Parathyroid adenoma (tissue), 2 donors: ENCODE results near the gene CD2AP.
A peak's percentile ranks its signal among the peaks of the same experiment; 100 is the strongest.

Experiments used
- H2AFZ ChIP-seq: fragments of 300-600 bp; sonication (generic); one replicate; pipeline ENCODE4 v1.7.0; 2017; ENCODE audit warnings: antibody characterized with exemption, mild to moderate bottlenecking
- H3K27ac ChIP-seq: fragments of 300-600 bp; sonication (generic); one replicate; pipeline ENCODE4 v1.7.0; 2017
- H3K27me3 ChIP-seq: fragments of 300-600 bp; sonication (generic); one replicate; pipeline ENCODE4 v1.7.0; 2017; ENCODE audit warnings: low read length; ENCODE audit not compliant: control insufficient read depth, insufficient read depth
- H3K36me3 ChIP-seq: fragments of 300-600 bp; sonication (generic); one replicate; pipeline ENCODE4 v1.7.0; 2017; ENCODE audit warnings: low read length; ENCODE audit not compliant: control insufficient read depth, insufficient read depth
- H3K4me1 ChIP-seq: fragments of 300-600 bp; sonication (generic); one replicate; pipeline ENCODE4 v1.7.0; 2017; ENCODE audit warnings: control low read depth
- H3K4me2 ChIP-seq: fragments of 300-600 bp; sonication (generic); one replicate; pipeline ENCODE4 v1.7.0; 2017; ENCODE audit warnings: low read length
- H3K4me3 ChIP-seq: fragments of 300-600 bp; sonication (generic); one replicate; pipeline ENCODE4 v1.7.0; 2017; ENCODE audit warnings: low read depth, low read length
- H3K79me2 ChIP-seq: fragments of 300-600 bp; sonication (generic); one replicate; pipeline ENCODE4 v1.7.0; 2017; ENCODE audit warnings: control low read depth
- H3K9ac ChIP-seq: fragments of 300-600 bp; sonication (generic); one replicate; pipeline ENCODE4 v1.7.0; 2017; ENCODE audit warnings: mild to moderate bottlenecking
- H3K9me3 ChIP-seq: fragments of 300-600 bp; sonication (generic); one replicate; pipeline ENCODE4 v1.7.0; 2017; ENCODE audit warnings: low read length; ENCODE audit not compliant: control insufficient read depth
- TF ChIP-seq, protein P1 (sequence below): fragments of 300-600 bp; sonication (generic); IDR thresholded peaks from one replicate; pipeline ENCODE4 v1.7.0; 2017; ENCODE audit warnings: antibody characterized with exemption, mild to moderate bottlenecking
- donor health status: primary hyperparathyroidism.

Gene CD2AP, protein sequence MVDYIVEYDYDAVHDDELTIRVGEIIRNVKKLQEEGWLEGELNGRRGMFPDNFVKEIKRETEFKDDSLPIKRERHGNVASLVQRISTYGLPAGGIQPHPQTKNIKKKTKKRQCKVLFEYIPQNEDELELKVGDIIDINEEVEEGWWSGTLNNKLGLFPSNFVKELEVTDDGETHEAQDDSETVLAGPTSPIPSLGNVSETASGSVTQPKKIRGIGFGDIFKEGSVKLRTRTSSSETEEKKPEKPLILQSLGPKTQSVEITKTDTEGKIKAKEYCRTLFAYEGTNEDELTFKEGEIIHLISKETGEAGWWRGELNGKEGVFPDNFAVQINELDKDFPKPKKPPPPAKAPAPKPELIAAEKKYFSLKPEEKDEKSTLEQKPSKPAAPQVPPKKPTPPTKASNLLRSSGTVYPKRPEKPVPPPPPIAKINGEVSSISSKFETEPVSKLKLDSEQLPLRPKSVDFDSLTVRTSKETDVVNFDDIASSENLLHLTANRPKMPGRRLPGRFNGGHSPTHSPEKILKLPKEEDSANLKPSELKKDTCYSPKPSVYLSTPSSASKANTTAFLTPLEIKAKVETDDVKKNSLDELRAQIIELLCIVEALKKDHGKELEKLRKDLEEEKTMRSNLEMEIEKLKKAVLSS

DNA sequence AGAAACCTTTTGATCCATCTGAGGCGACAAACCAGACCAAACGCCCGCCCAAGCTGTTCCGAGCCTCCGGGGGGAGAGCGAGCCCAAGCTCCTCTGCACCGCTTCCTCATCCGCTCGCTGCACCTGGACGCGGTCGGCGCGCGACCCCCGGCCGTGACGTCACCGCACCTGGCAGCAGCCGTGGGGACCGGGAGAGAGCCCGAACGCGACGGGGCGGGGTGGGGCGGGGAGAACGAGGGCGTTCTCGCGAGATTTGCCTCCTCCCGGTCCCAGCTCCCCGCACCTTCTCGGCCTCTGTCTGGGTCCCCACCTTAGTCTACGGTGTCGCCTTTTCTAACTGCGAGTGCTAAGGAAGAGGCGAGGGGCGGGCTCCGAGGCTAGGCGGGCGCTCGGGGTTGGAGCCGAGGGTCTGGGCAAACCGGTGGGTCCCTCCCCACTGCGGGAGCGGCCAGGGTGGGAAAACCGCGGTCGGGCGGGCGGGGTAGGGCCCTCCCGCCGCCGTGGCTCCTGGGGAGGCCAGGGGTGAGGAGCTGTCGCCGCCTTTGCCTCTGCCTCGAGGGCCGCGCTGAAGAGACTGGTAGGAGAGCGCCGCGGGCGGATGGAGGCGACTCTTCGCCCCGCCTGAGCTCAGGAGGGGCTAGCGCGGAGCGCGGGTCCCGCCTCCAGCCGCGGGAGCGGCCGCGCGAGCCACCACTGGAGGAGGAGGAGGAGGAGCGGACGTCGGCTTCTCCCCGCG, at the start of gene CD2AP:
CD2AP (plus strand) TSS at position 293 of the 736 bp plus-strand sequence. CDS start 456 bp downstream, outside the sequence.
- Histone ChIP-seq H3K4me2 (peak within 1 kb of the TSS; percentile 88), H3K4me3 (peak within 1 kb of the TSS; percentile 99), H3K27ac (peak within 1 kb of the TSS; percentile 97), H3K9ac (peak within 1 kb of the TSS; percentile 95), H3K27me3 (no peaks in the 10 kb centered on the region), H3K79me2 (peaks cover 8% of the 10 kb centered on the region), H3K36me3 (no peaks in the 10 kb centered on the region), H3K4me1 (no peaks in the 10 kb centered on the region), H2AFZ (peak within 1 kb of the TSS; percentile 97), H3K9me3 (no peaks in the 10 kb centered on the region)
- TF ChIP-seq, protein P1, sequence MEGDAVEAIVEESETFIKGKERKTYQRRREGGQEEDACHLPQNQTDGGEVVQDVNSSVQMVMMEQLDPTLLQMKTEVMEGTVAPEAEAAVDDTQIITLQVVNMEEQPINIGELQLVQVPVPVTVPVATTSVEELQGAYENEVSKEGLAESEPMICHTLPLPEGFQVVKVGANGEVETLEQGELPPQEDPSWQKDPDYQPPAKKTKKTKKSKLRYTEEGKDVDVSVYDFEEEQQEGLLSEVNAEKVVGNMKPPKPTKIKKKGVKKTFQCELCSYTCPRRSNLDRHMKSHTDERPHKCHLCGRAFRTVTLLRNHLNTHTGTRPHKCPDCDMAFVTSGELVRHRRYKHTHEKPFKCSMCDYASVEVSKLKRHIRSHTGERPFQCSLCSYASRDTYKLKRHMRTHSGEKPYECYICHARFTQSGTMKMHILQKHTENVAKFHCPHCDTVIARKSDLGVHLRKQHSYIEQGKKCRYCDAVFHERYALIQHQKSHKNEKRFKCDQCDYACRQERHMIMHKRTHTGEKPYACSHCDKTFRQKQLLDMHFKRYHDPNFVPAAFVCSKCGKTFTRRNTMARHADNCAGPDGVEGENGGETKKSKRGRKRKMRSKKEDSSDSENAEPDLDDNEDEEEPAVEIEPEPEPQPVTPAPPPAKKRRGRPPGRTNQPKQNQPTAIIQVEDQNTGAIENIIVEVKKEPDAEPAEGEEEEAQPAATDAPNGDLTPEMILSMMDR, result peak; percentile 27

DNA sequence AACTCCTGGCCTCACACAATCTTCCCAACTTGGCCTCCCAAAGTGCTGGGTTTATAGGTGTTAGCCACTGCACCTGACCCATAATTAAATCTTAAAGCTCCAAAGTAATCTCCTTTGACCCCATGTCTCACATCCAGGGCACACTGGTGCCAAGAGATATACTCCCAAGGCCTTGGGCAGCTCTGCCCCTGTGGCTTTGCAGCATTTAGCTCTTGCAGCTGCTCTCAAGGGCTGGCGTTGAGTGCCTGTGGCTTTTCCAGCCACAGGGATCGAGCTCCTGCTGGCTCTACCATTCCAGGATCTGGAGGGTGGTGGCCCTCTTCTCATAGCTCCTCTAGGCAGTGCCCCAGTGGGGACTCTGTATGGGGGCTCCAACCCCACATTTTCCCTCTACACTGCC, 49.3 kb upstream of the CD2AP start:
- H3K4me1 ChIP-seq, result no peaks in the 10 kb centered on the region

DNA sequence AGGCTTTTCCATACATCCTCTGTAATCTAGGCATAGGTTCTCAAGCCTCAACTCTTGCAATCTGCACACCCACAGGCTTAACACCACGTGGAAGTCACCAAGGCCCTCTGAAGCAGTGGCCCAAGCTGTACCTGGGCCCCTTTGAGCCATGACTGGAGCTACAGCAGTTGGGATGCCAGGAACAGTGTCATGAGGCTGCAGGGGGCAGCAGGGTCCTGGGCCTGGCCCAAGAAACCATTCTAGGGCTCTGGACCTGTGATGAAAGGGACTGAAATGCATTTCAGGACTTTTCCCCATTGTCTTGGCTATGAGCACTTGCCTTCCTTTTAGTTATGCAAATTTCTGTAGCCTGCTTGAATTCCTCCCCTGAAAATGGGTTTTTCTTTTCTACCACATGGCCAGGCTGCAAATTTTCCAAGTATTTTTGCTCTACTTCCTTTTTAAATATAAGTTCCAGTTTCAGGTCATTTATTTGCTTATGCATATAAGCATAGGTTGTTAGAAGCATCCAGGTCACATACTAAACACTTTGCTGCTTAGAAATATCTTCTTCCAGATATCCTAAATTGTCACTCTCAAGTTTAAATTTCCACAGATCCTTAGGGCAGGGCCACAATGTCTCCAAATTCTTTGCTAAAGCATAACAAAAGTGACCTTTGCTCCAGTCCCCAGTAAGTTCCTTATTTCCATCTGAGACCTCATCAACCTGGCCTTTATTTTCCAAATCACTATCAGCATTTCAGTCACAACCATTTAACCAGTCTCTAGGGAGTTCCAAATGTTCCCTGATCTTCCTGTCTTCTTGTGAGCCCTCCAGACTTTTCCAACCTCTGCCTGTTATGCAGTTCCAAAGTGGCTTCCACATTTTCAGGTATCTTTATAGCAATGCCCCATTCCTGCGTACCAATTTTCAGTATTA, 48.6 kb upstream of the CD2AP start:
- H3K4me1 ChIP-seq, result no peaks in the 10 kb centered on the region
- H2AFZ ChIP-seq, result no peak overlapping the region
- no peak overlapping the region for H3K4me3 ChIP-seq
- no peaks in the 10 kb centered on the region for H3K27me3 ChIP-seq
- H3K9ac ChIP-seq, result no peak overlapping the region
- TF ChIP-seq, protein P1, result no peak
- H3K9me3 ChIP-seq, result no peaks in the 10 kb centered on the region
- no peak overlapping the region for H3K4me2 ChIP-seq
- H3K36me3 ChIP-seq, result no peaks in the 10 kb centered on the region
- no peak overlapping the region for H3K27ac ChIP-seq
- no peaks in the 10 kb centered on the region for H3K79me2 ChIP-seq

More for the DNA sequence above, 49.3 kb upstream of the CD2AP start:
- Histone ChIP-seq H3K9me3 (no peaks in the 10 kb centered on the region), H3K27ac (no peak overlapping the region), H2AFZ (no peak overlapping the region), H3K79me2 (no peaks in the 10 kb centered on the region), H3K4me3 (no peak overlapping the region), H3K36me3 (no peaks in the 10 kb centered on the region), H3K4me2 (no peak overlapping the region), H3K27me3 (no peaks in the 10 kb centered on the region), H3K9ac (no peak overlapping the region)
- TF ChIP-seq, protein P1, result no peak

DNA sequence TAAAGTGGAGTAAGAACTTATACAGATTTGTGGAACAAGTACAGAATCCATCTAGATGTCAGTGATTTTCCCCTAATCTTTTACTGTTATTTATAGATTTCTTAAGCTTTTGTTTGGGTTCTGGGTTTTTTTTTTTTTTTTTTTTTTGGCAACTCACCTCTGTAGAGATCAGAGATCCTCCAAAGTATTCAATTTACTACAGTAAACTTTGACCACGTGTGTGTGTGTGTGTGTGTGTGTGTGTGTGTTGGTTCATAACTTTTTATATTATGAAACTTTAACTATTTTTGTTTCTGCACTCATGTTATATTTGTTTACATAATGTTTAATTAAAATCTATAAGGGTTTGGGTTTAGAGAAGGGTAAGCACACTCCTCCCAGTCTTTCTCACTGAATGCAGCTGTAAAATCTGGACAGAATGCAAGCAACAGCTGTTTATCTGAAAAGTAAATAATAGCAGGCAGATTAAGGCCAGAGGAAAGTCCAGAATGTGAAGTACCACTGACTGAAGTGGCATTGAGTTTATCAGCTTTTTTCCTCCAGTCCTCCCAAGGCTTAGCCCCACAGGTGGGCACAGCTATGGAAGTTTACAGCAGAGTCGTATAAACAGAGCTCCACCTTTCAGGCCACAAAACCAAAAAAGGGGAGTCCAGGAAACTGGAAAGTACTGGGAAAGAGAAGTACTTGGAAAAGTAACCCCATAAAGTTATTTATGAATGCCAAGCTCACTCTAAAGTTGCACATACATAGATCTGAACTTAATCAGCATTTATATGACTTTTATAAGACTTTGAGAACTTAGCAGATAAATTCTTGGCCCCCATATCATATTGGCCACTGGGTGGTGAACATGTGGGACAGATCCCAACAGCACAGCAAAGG, 43.0 kb upstream of the CD2AP start:
- H2AFZ ChIP-seq, result no peak overlapping the region
- no peaks in the 10 kb centered on the region for H3K36me3 ChIP-seq
- TF ChIP-seq, protein P1, result no peak
- H3K4me3 ChIP-seq, result no peak overlapping the region
- no peak overlapping the region for H3K9ac ChIP-seq
- H3K27me3 ChIP-seq, result no peaks in the 10 kb centered on the region
- no peak overlapping the region for H3K27ac ChIP-seq
- H3K9me3 ChIP-seq, result no peaks in the 10 kb centered on the region
- H3K79me2 ChIP-seq, result no peaks in the 10 kb centered on the region
- H3K4me1 ChIP-seq, result no peaks in the 10 kb centered on the region
- H3K4me2 ChIP-seq, result no peak overlapping the region
